CD14-positive monocyte (primary cell): ENCODE results near the gene LCORL. TPM values are rescaled to one million over a fixed set of nuclear protein-coding genes. Genes with fewer than 3 reads are reported as not detected.

Experiments
- DNase-seq, 3 donors: peaks; one replicate each; pipeline ENCODE4 v3.0.0-alpha.2; 2011 to 2022
- H2AFZ ChIP-seq: 2 replicates; pipeline ENCODE4 v1.6.0; 2012; ENCODE audit warnings: mild to moderate bottlenecking, low read depth, low read length, inconsistent platforms; ENCODE audit not compliant: insufficient read depth, poor library complexity, severe bottlenecking
- H3K27ac ChIP-seq, 2 donors: 1 replicate in 1 of 2; 2 replicates in 1 of 2; pipeline ENCODE4 v1.5.1; 2012 to 2013; ENCODE audit warnings: low read length in 2 of 2, control low read depth in 1 of 2, inconsistent platforms in 1 of 2, low read depth in 1 of 2, mild to moderate bottlenecking in 1 of 2
- H3K27me3 ChIP-seq, 2 donors: one replicate each; pipeline versions ENCODE4 v1.6.0 to v1.6.1; 2011 to 2013; ENCODE audit warnings: low read length in 2 of 2; ENCODE audit not compliant: control insufficient read depth in 2 of 2, insufficient read depth in 2 of 2
- H3K36me3 ChIP-seq, 2 donors: replicated peaks in 1 of 2; 1 replicate in 1 of 2; 2 replicates in 1 of 2; pipeline versions ENCODE4 v1.5.1 to v1.6.1; 2012 to 2013; ENCODE audit warnings: low read length in 2 of 2, control low read depth in 1 of 2, inconsistent platforms in 1 of 2, mild to moderate bottlenecking in 1 of 2; ENCODE audit not compliant: insufficient read depth in 2 of 2, control insufficient read depth in 1 of 2
- H3K4me1 ChIP-seq, 2 donors: 1 replicate in 1 of 2; 2 replicates in 1 of 2; pipeline versions ENCODE4 v1.5.1 to v1.6.1; 2012 to 2013; ENCODE audit warnings: low read length in 2 of 2, control low read depth in 1 of 2, inconsistent platforms in 1 of 2, mild to moderate bottlenecking in 1 of 2, moderate library complexity in 1 of 2; ENCODE audit not compliant: insufficient read depth in 2 of 2, control insufficient read depth in 1 of 2
- H3K4me2 ChIP-seq: replicated peaks from 2 replicates; pipeline ENCODE3; 2012; ENCODE audit warnings: low read length, moderate library complexity, mild to moderate bottlenecking; ENCODE audit not compliant: poor library complexity, severe bottlenecking; ENCODE audit errors: extremely low read depth
- H3K4me3 ChIP-seq, 3 experiments: fragments of 200-600 bp in 1 of 3; sonication (generic) in 1 of 3; replicated peaks in 1 of 3; 1 replicate in 2 of 3; 2 replicates in 1 of 3; pipeline ENCODE4 v1.5.1; 2011 to 2013; ENCODE audit warnings: low read length in 3 of 3, mild to moderate bottlenecking in 3 of 3, control low read depth in 2 of 3, low read depth in 2 of 3, inconsistent platforms in 1 of 3, moderate library complexity in 1 of 3
- H3K79me2 ChIP-seq: 2 replicates; pipeline ENCODE4 v1.6.0; 2012; ENCODE audit warnings: mild to moderate bottlenecking, control low read depth, inconsistent platforms, low read length, moderate library complexity; ENCODE audit not compliant: insufficient read depth
- H3K9ac ChIP-seq: 2 replicates; pipeline ENCODE4 v1.6.0; 2017; ENCODE audit warnings: low read length, mild to moderate bottlenecking; ENCODE audit not compliant: insufficient read depth, poor library complexity, severe bottlenecking
- H3K9me3 ChIP-seq, 2 donors: replicated peaks in 1 of 2; 1 replicate in 1 of 2; 2 replicates in 1 of 2; pipeline versions ENCODE4 v1.5.1 to v1.6.1; 2012 to 2013; ENCODE audit warnings: low read length in 2 of 2, control low read depth in 1 of 2; ENCODE audit not compliant: control insufficient read depth in 1 of 2, insufficient read depth in 1 of 2
- H4K20me1 ChIP-seq: 2 replicates; pipeline ENCODE4 v1.6.0; 2012; ENCODE audit warnings: mild to moderate bottlenecking, low read length, control low read depth, moderate library complexity; ENCODE audit not compliant: insufficient read depth
- H3K27ac Mint-ChIP-seq, 7 donors: one replicate each; pipeline ENCODE4 v1.8.0; 2020; ENCODE audit warnings: mild to moderate bottlenecking in 7 of 7, mixed read lengths in 7 of 7, moderate library complexity in 6 of 7, inconsistent platforms in 2 of 7
- H3K27me3 Mint-ChIP-seq, 3 donors: one replicate each; pipeline ENCODE4 v1.8.0; 2021 to 2022; ENCODE audit warnings: low read depth in 3 of 3, mild to moderate bottlenecking in 3 of 3, mixed read lengths in 3 of 3, moderate library complexity in 3 of 3, inconsistent platforms in 1 of 3
- H3K36me3 Mint-ChIP-seq, 2 donors: one replicate each; pipeline ENCODE4 v1.8.0; 2020; ENCODE audit warnings: mixed read lengths in 2 of 2, inconsistent platforms in 1 of 2, mild to moderate bottlenecking in 1 of 2
- H3K4me1 Mint-ChIP-seq: one replicate; pipeline ENCODE4 v1.8.0; 2020; ENCODE audit warnings: mild to moderate bottlenecking, mixed read lengths
- H3K4me3 Mint-ChIP-seq, 2 donors: one replicate each; pipeline ENCODE4 v1.8.0; 2020; ENCODE audit warnings: mild to moderate bottlenecking in 2 of 2, mixed read lengths in 2 of 2, moderate library complexity in 1 of 2
- H3K9me3 Mint-ChIP-seq, 7 donors: one replicate each; pipeline ENCODE4 v1.8.0; 2020 to 2022; ENCODE audit warnings: mixed read lengths in 7 of 7, mild to moderate bottlenecking in 6 of 7, moderate library complexity in 6 of 7, inconsistent platforms in 2 of 7
- CTCF ChIP-seq: fragments of 200-600 bp; IDR thresholded peaks from one replicate; pipeline ENCODE4 v1.8.0; 2022; ENCODE audit warnings: antibody characterized with exemption, mild to moderate bottlenecking
- WGBS: methylation state at CpG from one replicate; pipeline ENCODE4 v1.1.5; 2013; ENCODE audit warnings: missing lambda C conversion rate; ENCODE audit not compliant: insufficient coverage; 5-methylcytosine and 5-hydroxymethylcytosine counted together
- intact Hi-C, 2 donors: fragments of 100-400 bp; cut with micrococcal nuclease; formaldehyde crosslinking; loops; one replicate each; pipeline versions ENCODE4 v1.15.0 to v1.15.1; 2023
- polyA plus RNA-seq, 3 donors: library from polyadenylated mRNA; depleted of rRNA in 1 of 3; unstranded in 2 of 3; stranded (reverse) in 1 of 3; fragments of 300-500 nt in 2 of 3; fragments of >200 nt in 1 of 3; fragmentation: Illumina TruSeq in 2 of 3; gene quantifications; 1 replicate in 2 of 3; 2 replicates in 1 of 3; pipeline ENCODE4 v1.2.3, GENCODE V29; 2012 to 2021

LCORL gene
- polyA plus RNA-seq, 3 donors: 3.1 to 19.1 (median 9.6) TPM

- Histone ChIP-seq H3K79me2 (peaks cover 94% of the 10 kb centered on the region), H4K20me1 (peaks cover 8% of the 10 kb centered on the region), H2AFZ (peak overlapping the region; percentile 46), H3K27me3 (no peaks in the 10 kb centered on the region), H3K9me3 (no peaks in the 10 kb centered on the region), H3K4me1 (peaks cover 33 to 68% of the 10 kb centered on the region in 2 donors), H3K36me3 (peaks cover 0 to 17% of the 10 kb centered on the region in 2 donors), H3K27ac (peak overlapping the region in 1 of 2 donors; percentile 28), H3K4me3 (peak overlapping the region in 1 of 3 experiments; percentile 83), H3K9ac (no peak overlapping the region), H3K4me2 (peak overlapping the region; percentile 85)
- peaks cover 9 to 18% of the 10 kb centered on the region in 2 donors for H3K36me3 Mint-ChIP-seq
- 20% methylated on average over 1 of the region's 3 CpGs for WGBS
- DNase-seq: no peak
- no peaks in the 10 kb centered on the region for H3K27me3 Mint-ChIP-seq
- H3K27ac Mint-ChIP-seq: peak overlapping the region in 3 of 7 donors; percentile 1 to 54 (median 8)
- intact Hi-C loops: loop anchor here (5.0 to 10.0 kb wide), 4 partner anchors 197 to 237 kb away; partner anchors contain the start of genes LAP3 (in 2 of the 2), LCORL (in 2 of the 2) and MED28 (in 1 of the 2)
- H3K4me3 Mint-ChIP-seq: no peak overlapping the region
- peaks cover 50% of the 10 kb centered on the region for H3K4me1 Mint-ChIP-seq
- no peak for TF ChIP-seq CTCF
- H3K9me3 Mint-ChIP-seq: no peaks in the 10 kb centered on the region
Observed at GRCh38 chr4:17812125-17812524, 209.4 kb downstream of the LCORL start.

GRCh38 chr4:17811078-17811603 lies 210.4 kb downstream of the LCORL start:
- Histone ChIP-seq H3K27ac (peak overlapping the region in 1 of 2 donors; percentile 39), H3K4me1 (peaks cover 33 to 68% of the 10 kb centered on the region in 2 donors), H3K4me3 (peak overlapping the region; percentile 77 to 83 (median 83)), H3K36me3 (peaks cover 0 to 12% of the 10 kb centered on the region in 2 donors), H2AFZ (peak overlapping the region; percentile 83), H3K4me2 (peak overlapping the region; percentile 85), H3K79me2 (peaks cover 95% of the 10 kb centered on the region), H3K9me3 (no peaks in the 10 kb centered on the region), H4K20me1 (peaks cover 13% of the 10 kb centered on the region), H3K27me3 (no peaks in the 10 kb centered on the region), H3K9ac (peak overlapping the region; percentile 51)
- no peaks in the 10 kb centered on the region for H3K9me3 Mint-ChIP-seq
- DNase-seq: no peak
- H3K36me3 Mint-ChIP-seq: peaks cover 6 to 14% of the 10 kb centered on the region in 2 donors
- H3K4me3 Mint-ChIP-seq: peak overlapping the region; percentile 98 to 99
- peak overlapping the region in 6 of 7 donors; percentile 1 to 99 (median 87) for H3K27ac Mint-ChIP-seq
- H3K27me3 Mint-ChIP-seq: no peaks in the 10 kb centered on the region
- intact Hi-C loops: loop anchor here (5.0 to 10.0 kb wide), 4 partner anchors 196 to 236 kb away; partner anchors contain the start of genes LAP3 (in 2 of the 2), LCORL (in 2 of the 2) and MED28 (in 1 of the 2)
- 0% methylated on average over 40 of the region's 48 CpGs for WGBS
- peaks cover 54% of the 10 kb centered on the region for H3K4me1 Mint-ChIP-seq
- TF ChIP-seq CTCF: no peak
